C4-2B (cell line): ENCODE measurements around the gene HBZ.

Experiments used
- H3K27ac ChIP-seq: fragments of 450-650 bp; 2 replicates; pipeline ENCODE4 v1.5.1; 2017
- CTCF ChIP-seq: fragments of 450-650 bp; conservative IDR thresholded peaks from 2 replicates; pipeline ENCODE4 v1.5.1; 2017; ENCODE audit warnings: mild to moderate bottlenecking
- ZFX ChIP-seq: fragments of 450-650 bp; IDR thresholded peaks from 2 replicates; pipeline ENCODE4 v1.6.1; 2017

The HBZ gene

GRCh38 chr16:125011-125410 lies 27.4 kb upstream of the HBZ start:
- TF ChIP-seq CTCF: no peak
- no peak for TF ChIP-seq ZFX

GRCh38 chr16:129075-129474 lies 23.4 kb upstream of the HBZ start:
- TF ChIP-seq CTCF: no peak
- no peak for TF ChIP-seq ZFX
- no peak overlapping the region for H3K27ac ChIP-seq

More at GRCh38 chr16:125011-125410, 27.4 kb upstream of the HBZ start:
- no peak overlapping the region for H3K27ac ChIP-seq

- H3K27ac ChIP-seq: no peak overlapping the region
- no peak for TF ChIP-seq ZFX
- no peak for TF ChIP-seq CTCF
Measured at GRCh38 chr16:130533-131173, 21.8 kb upstream of the HBZ start.

- TF ChIP-seq CTCF (no peak), ZFX (no peak)
- H3K27ac ChIP-seq: no peak overlapping the region
Measured at GRCh38 chr16:132120-132519, 20.3 kb upstream of the HBZ start.

- TF ChIP-seq ZFX (no peak), CTCF (no peak)
- no peak overlapping the region for H3K27ac ChIP-seq
Measured at GRCh38 chr16:133716-134115, 18.7 kb upstream of the HBZ start.

GRCh38 chr16:138049-138417 lies 14.4 kb upstream of the HBZ start:
- peak overlapping the region; percentile 87 for H3K27ac ChIP-seq
- no peak for TF ChIP-seq ZFX
- TF ChIP-seq CTCF: no peak

- TF ChIP-seq CTCF (no peak), ZFX (no peak)
- H3K27ac ChIP-seq: no peak overlapping the region
Measured at GRCh38 chr16:140175-140857, 12.1 kb upstream of the HBZ start.
